Measurements from ENCODE around the gene CMC2. TPM values are rescaled to one million over a fixed set of nuclear protein-coding genes. Genes with fewer than 3 reads are reported as not detected.

Gene CMC2
- total and polyA plus RNA-seq, 2 of the 8 experiments (the other 6 are each of a cell fraction or from before 2014, with no cell fraction given), result 66.6 to 116 TPM

DNA sequence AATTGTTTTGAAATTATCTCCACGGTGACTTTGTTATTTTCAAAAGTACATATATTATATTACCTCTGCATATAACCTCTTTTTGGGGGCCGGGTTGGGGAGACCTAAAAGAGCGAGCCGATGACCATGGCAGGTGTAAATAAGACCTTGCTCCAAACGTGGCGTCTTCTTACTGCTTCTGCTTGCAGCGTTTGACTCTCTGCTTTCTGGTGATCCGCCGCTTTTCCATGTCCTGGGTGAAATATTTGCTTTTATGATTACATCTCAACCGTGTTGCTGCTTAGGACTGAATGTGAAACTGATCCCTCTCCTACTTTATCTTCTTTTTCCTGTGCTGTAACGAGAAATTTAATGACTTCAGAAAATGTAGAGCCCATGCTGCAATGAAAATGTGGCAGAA is 47.1 kb upstream of the CMC2 start:
- no peak overlapping the region for H2AK5ac ChIP-seq (ENCODE audit: low read depth, low read length)
- H3K27me3 ChIP-seq (replicated peaks in 1 of 4; ENCODE audit: control insufficient read depth in 3 of 4, extremely low read depth in 1 of 4, insufficient read depth in 3 of 4, low read length in 3 of 4), result no peaks in the 10 kb centered on the region
- no peak overlapping the region for H3K4me2 ChIP-seq (ENCODE audit: insufficient read depth in 1 of 2, low read depth in 2 of 2, low read length in 2 of 2)
- no peaks in the 10 kb centered on the region for H3K9me3 ChIP-seq (ENCODE audit: insufficient read depth in 2 of 2, low read depth in 1 of 2, low read length in 1 of 2)
- H3K4me3 ChIP-seq (ENCODE audit: extremely low read depth in 1 of 4, insufficient read depth in 2 of 4, low read depth in 3 of 4, low read length in 4 of 4), result no peak overlapping the region
- FAIRE-seq (no peak), DNase-seq (ENCODE audit: low read depth in 1 of 2, low spot score in 2 of 2) (no peak)
- WGBS, 2 experiments (ENCODE audit: extremely low coverage in 1 of 2, insufficient coverage in 1 of 2, insufficient read length in 1 of 2, insufficient replicate concordance in 2 of 2, low coverage in 1 of 2, low lambda C conversion rate in 2 of 2, missing lambda C conversion rate in 1 of 2), result 94% methylated on average over 11 of the region's 11 CpGs; no CpG with 5 or more reads in 1 of the 2 experiments
- no peak overlapping the region for H2BK15ac ChIP-seq (ENCODE audit: low read length)
- H2AFZ ChIP-seq (ENCODE audit: low read length), result no peak overlapping the region
- H4K5ac ChIP-seq (ENCODE audit: insufficient read length, low read depth, low read length), result no peak overlapping the region
- no peak overlapping the region for H2BK120ac ChIP-seq (replicated peaks; ENCODE audit: low read depth, low read length)
- H3K4me1 ChIP-seq (replicated peaks in 1 of 4; ENCODE audit: control insufficient read depth in 3 of 4, insufficient read depth in 4 of 4, low read length in 3 of 4), result no peaks in the 10 kb centered on the region
- no peak overlapping the region for H4K91ac ChIP-seq (replicated peaks; ENCODE audit: insufficient read length, low read length)
- H2BK5ac ChIP-seq (ENCODE audit: low read depth, low read length), result no peak overlapping the region
- no peak overlapping the region for H4K8ac ChIP-seq (ENCODE audit: extremely low read depth, insufficient read depth, low read length)
- no peak overlapping the region for H3K27ac ChIP-seq (ENCODE audit: low read depth, low read length)
- no peaks in the 10 kb centered on the region for H3K79me2 ChIP-seq (ENCODE audit: control insufficient read depth in 1 of 2, insufficient read depth in 2 of 2, low read length in 2 of 2)
- H2BK12ac ChIP-seq (ENCODE audit: low read depth, low read length), result no peak overlapping the region
- TF ChIP-seq KDM5A (IDR thresholded peaks at IDR 0.05; ENCODE audit: low read length) (no peak), GTF2F1 (IDR thresholded peaks at IDR 0.05; ENCODE audit: borderline replicate concordance, low read depth, low read length) (no peak), CBX8 (IDR thresholded peaks at IDR 0.05; ENCODE audit: borderline replicate concordance, low read depth, low read length) (no peak), FOSL1 (IDR thresholded peaks at IDR 0.05; ENCODE audit: insufficient read depth, low read depth, low read length) (no peak), NANOG (IDR thresholded peaks at IDR 0.05; ENCODE audit: insufficient read depth, low read depth, low read length, poor library complexity, severe bottlenecking) (no peak), CBX5 (IDR thresholded peaks at IDR 0.05; ENCODE audit: low read depth, low read length) (no peak)
- TF ChIP-seq, protein P1, sequence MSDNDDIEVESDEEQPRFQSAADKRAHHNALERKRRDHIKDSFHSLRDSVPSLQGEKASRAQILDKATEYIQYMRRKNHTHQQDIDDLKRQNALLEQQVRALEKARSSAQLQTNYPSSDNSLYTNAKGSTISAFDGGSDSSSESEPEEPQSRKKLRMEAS (IDR thresholded peaks at IDR 0.05), result no peak
- TF ChIP-seq, protein P2, sequence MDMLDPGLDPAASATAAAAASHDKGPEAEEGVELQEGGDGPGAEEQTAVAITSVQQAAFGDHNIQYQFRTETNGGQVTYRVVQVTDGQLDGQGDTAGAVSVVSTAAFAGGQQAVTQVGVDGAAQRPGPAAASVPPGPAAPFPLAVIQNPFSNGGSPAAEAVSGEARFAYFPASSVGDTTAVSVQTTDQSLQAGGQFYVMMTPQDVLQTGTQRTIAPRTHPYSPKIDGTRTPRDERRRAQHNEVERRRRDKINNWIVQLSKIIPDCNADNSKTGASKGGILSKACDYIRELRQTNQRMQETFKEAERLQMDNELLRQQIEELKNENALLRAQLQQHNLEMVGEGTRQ (IDR thresholded peaks at IDR 0.05; ENCODE audit: low read length), result no peak
- H3K79me1 ChIP-seq (ENCODE audit: low read depth, low read length), result no peaks in the 10 kb centered on the region
- H3K56ac ChIP-seq (replicated peaks; ENCODE audit: insufficient read length, low read depth, low read length), result no peak overlapping the region
- ChIA-PET CTCF (ENCODE audit: partially characterized antibody) (no interaction called here), POLR2A (ENCODE audit: partially characterized antibody) (no interaction called here)
- no peak overlapping the region for H3K9ac ChIP-seq (replicated peaks in 1 of 4; ENCODE audit: extremely low read depth in 1 of 4, low read depth in 3 of 4, low read length in 3 of 4)
- H3K23me2 ChIP-seq (ENCODE audit: low read depth, low read length), result no peaks in the 10 kb centered on the region
- no peak overlapping the region for H3K23ac ChIP-seq (ENCODE audit: insufficient read length)
- H4K20me1 ChIP-seq (replicated peaks in 1 of 2; ENCODE audit: control insufficient read depth in 1 of 2, insufficient read depth in 2 of 2, low read length in 2 of 2), result no peaks in the 10 kb centered on the region
- no peak overlapping the region for H3K18ac ChIP-seq (ENCODE audit: extremely low read depth, low read length)
- H2BK20ac ChIP-seq (ENCODE audit: low read length), result no peak overlapping the region
- no peaks in the 10 kb centered on the region for H3K36me3 ChIP-seq (ENCODE audit: control insufficient read depth in 2 of 4, insufficient read depth in 4 of 4, low read length in 3 of 4)
- no peak overlapping the region for H3K14ac ChIP-seq (ENCODE audit: insufficient read length)
- H3K4ac ChIP-seq (replicated peaks; ENCODE audit: insufficient read length, low read depth, low read length), result no peak overlapping the region
